ENCODE data around the gene CPHXL2. TPM values are rescaled to one million over a fixed set of nuclear protein-coding genes. Genes with fewer than 3 reads are reported as not detected.
A peak's percentile ranks its signal among the peaks of the same experiment; 100 is the strongest.

CPHXL2 gene
- total RNA-seq, 1 donor from 2014 or later, result not detected

DNA sequence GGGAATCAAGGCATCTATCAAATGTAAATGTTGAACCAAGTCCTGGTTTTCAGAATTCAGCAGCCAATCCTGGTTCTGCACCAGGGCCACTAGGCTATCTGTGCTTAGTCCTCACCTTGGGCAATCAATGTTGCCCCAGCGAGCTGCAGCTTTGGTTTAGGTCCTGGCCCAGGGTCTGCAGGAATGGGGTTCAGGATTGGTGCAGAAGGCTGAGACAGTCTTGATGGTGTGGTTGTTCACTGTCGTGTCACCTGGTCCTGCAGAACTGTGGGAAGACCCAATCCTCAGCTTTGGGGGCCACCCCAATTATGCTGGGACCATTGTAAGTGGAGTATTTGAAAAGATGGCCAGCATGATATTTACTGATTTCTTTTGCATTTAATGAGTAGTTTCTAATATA lies 18.6 kb downstream of the CPHXL2 start:
- Mint-ChIP-seq H3K4me1 (peaks cover 4% of the 10 kb centered on the region), H3K27ac (ENCODE audit: unreplicated experiment) (no peak overlapping the region), H3K27me3 (ENCODE audit: low read depth) (no peaks in the 10 kb centered on the region), H3K4me3 (no peak overlapping the region), H3K36me3 (ENCODE audit: low read depth) (peaks cover 14% of the 10 kb centered on the region), H3K9me3 (no peaks in the 10 kb centered on the region)
- no peak for DNase-seq (ENCODE audit: low read depth, low spot score)
- TF ChIP-seq, protein P1, sequence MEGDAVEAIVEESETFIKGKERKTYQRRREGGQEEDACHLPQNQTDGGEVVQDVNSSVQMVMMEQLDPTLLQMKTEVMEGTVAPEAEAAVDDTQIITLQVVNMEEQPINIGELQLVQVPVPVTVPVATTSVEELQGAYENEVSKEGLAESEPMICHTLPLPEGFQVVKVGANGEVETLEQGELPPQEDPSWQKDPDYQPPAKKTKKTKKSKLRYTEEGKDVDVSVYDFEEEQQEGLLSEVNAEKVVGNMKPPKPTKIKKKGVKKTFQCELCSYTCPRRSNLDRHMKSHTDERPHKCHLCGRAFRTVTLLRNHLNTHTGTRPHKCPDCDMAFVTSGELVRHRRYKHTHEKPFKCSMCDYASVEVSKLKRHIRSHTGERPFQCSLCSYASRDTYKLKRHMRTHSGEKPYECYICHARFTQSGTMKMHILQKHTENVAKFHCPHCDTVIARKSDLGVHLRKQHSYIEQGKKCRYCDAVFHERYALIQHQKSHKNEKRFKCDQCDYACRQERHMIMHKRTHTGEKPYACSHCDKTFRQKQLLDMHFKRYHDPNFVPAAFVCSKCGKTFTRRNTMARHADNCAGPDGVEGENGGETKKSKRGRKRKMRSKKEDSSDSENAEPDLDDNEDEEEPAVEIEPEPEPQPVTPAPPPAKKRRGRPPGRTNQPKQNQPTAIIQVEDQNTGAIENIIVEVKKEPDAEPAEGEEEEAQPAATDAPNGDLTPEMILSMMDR (conservative IDR thresholded peaks at IDR 0.05), result no peak

DNA sequence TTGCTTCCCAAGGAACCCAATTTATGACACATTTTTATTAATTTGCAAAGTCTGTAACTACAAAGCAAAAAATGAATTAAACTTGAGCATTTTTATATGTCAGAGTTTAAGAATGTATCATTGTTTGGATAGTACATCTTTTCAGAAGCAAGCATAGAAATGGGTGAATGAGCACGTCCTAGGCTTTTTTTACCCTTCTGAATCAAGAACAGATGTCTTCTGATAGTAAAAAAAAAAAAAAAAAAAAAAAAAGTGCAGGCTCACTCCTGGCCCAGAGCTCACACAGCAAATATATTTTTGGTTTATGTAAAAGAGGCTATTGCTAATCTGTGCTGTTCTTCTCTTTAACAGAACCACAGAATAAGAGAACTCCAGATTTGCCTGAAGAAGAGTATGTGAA lies 22.9 kb downstream of the CPHXL2 start:
- DNase-seq (ENCODE audit: low read depth, low spot score), result no peak
- H3K36me3 Mint-ChIP-seq (ENCODE audit: low read depth), result peaks cover 8% of the 10 kb centered on the region
- H3K27me3 Mint-ChIP-seq (ENCODE audit: low read depth), result no peaks in the 10 kb centered on the region
- TF ChIP-seq, protein P1 (conservative IDR thresholded peaks at IDR 0.05), result no peak
- peak overlapping the region; percentile 39 for H3K27ac Mint-ChIP-seq (ENCODE audit: unreplicated experiment)
- H3K4me3 Mint-ChIP-seq, result peak overlapping the region; percentile 27
- peaks cover 22% of the 10 kb centered on the region for H3K4me1 Mint-ChIP-seq
- no peaks in the 10 kb centered on the region for H3K9me3 Mint-ChIP-seq

DNA sequence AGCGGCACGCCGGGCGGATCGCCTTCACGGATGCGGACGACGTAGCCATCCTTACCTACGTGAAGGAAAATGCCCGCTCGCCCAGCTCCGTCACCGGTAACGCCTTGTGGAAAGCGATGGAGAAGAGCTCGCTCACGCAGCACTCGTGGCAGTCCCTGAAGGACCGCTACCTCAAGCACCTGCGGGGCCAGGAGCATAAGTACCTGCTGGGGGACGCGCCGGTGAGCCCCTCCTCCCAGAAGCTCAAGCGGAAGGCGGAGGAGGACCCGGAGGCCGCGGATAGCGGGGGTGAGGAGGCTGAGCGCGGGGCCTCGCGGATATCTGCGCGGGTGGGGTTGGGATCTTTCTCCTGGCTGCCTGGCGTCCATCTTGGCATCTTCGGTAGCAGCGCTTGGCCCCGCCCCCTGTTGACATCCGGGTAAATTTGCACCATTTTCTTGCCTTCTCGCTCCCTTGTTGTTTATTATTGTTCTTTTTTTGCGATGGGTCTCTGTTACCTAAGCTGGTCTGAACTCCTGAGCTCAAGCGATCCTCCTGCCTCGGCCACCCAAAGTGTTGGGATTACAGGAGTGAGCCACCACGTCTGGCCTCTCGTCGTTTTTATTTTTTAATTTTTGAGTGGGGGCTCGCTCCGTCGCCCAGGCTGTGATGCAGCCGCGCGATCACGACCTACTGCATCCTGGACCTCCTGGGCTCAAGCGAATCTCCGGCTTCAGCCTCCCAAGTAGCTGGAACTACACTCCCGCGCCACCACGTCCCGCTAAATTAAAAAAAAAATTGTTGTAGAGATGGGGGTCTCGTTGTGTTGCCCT lies 28.3 kb downstream of the CPHXL2 start:
- Mint-ChIP-seq H3K27me3 (ENCODE audit: low read depth) (no peaks in the 10 kb centered on the region), H3K27ac (ENCODE audit: unreplicated experiment) (peak overlapping the region; percentile 97), H3K4me3 (peak overlapping the region; percentile 97), H3K36me3 (ENCODE audit: low read depth) (peaks cover 5% of the 10 kb centered on the region), H3K9me3 (no peaks in the 10 kb centered on the region), H3K4me1 (peaks cover 39% of the 10 kb centered on the region)
- TF ChIP-seq, protein P1 (conservative IDR thresholded peaks at IDR 0.05), result no peak
- peak; percentile 80 for DNase-seq (ENCODE audit: low read depth, low spot score)

DNA sequence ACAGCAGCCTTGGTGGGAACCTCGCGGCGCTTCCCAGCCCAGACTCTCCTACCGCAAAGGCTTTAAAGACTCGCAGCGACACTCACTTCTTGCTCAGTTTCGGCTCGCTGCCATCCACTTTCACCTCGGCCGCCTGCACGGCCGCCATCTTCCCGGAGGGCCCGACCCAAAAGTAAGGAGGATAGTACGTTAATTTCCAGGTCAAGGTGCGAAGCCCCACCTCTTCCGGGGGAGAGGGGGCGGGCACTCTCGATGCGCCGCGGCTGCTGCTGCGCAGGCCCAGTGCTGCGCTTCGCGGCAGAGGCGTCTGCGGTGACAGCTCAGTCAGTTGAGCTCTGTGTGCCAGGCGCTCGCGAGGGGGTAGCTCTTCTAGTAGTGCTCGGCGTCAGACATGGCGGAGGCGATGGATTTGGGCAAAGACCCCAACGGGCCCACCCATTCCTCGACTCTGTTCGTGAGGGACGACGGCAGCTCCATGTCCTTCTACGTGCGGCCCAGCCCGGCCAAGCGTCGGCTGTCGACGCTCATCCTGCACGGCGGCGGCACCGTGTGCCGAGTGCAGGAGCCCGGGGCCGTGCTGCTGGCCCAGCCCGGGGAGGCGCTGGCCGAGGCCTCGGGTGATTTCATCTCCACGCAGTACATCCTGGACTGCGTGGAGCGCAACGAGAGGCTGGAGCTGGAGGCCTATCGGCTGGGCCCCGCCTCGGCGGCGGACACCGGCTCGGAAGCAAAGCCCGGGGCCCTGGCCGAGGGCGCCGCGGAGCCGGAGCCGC lies 29.1 kb downstream of the CPHXL2 start, which contains the start of the genes KARS1 and TERF2IP:
Gene KARS1 (minus strand): TSS at position 174 of the 773 bp plus-strand sequence. CDS start 26 bp downstream, at position 148.
Gene TERF2IP (plus strand): TSS at position 282 of the 773 bp plus-strand sequence. CDS start 110 bp downstream, at position 392.
- peak; percentile 76 for DNase-seq (ENCODE audit: low read depth, low spot score)
- Mint-ChIP-seq H3K9me3 (no peaks in the 10 kb centered on the region), H3K4me3 (peak within 1 kb of the TSS; percentile 100), H3K27me3 (ENCODE audit: low read depth) (no peaks in the 10 kb centered on the region), H3K4me1 (peaks cover 39% of the 10 kb centered on the region), H3K27ac (ENCODE audit: unreplicated experiment) (peak within 1 kb of the TSS; percentile 98), H3K36me3 (ENCODE audit: low read depth) (peaks cover 5% of the 10 kb centered on the region)
- TF ChIP-seq, protein P1 (conservative IDR thresholded peaks at IDR 0.05), result no peak

DNA sequence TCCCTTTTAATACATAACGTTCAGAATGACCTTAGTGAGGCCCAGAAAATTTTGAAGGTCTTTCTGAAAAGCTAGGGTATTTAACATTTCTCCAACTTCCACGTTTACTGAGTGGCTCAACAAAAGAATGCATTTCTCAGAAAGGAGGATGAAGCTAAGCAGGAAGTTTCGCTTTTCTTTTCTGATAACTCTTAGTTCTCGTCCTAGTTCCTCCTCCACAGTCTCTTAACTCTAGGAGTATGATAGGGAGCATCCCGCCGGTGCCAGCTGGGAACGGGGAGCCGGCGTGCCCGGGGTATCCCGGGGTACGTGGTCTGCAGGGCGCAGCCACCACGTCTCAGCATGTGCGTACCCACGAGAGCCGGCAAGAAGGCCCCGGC lies 29.7 kb downstream of the CPHXL2 start:
- Mint-ChIP-seq H3K9me3 (no peaks in the 10 kb centered on the region), H3K4me3 (peak overlapping the region; percentile 100), H3K27ac (ENCODE audit: unreplicated experiment) (peak overlapping the region; percentile 98), H3K27me3 (ENCODE audit: low read depth) (no peaks in the 10 kb centered on the region), H3K36me3 (ENCODE audit: low read depth) (peaks cover 5% of the 10 kb centered on the region), H3K4me1 (peaks cover 39% of the 10 kb centered on the region)
- TF ChIP-seq, protein P1 (conservative IDR thresholded peaks at IDR 0.05), result no peak
- no peak for DNase-seq (ENCODE audit: low read depth, low spot score)

Measured in neural crest cell (in vitro differentiated cells).